ENCODE data around the gene SMURF2.

Gene SMURF2

GRCh38 chr17:64534187-64534586 is 127.9 kb downstream of the SMURF2 start:
- no peak for DNase-seq

- no peak for DNase-seq
Observed at GRCh38 chr17:64533784-64534183, 128.3 kb downstream of the SMURF2 start.

GRCh38 chr17:64532409-64532808 is 129.7 kb downstream of the SMURF2 start:
- no peak for DNase-seq

GRCh38 chr17:64531955-64532371 is 130.1 kb downstream of the SMURF2 start:
- DNase-seq: no peak

GRCh38 chr17:64529221-64529620 is 132.9 kb downstream of the SMURF2 start:
- DNase-seq: no peak

- DNase-seq: no peak
Observed at GRCh38 chr17:64527914-64528313, 134.2 kb downstream of the SMURF2 start.

GRCh38 chr17:64520359-64520758 is 141.7 kb downstream of the SMURF2 start:
- no peak for DNase-seq

- no peak for DNase-seq
Observed at GRCh38 chr17:64519601-64520000, 142.5 kb downstream of the SMURF2 start.

GRCh38 chr17:64515829-64516228 is 146.3 kb downstream of the SMURF2 start:
- no peak for DNase-seq

- no peak for DNase-seq
Observed at GRCh38 chr17:64515419-64515818, 146.7 kb downstream of the SMURF2 start.

- DNase-seq: no peak
Observed at GRCh38 chr17:64509179-64509578, 152.9 kb downstream of the SMURF2 start.

- no peak for DNase-seq
Observed at GRCh38 chr17:64508683-64509082, 153.4 kb downstream of the SMURF2 start.

- DNase-seq: no peak
Observed at GRCh38 chr17:64507413-64507782, 154.7 kb downstream of the SMURF2 start.

- DNase-seq: peak; percentile 92
Observed at GRCh38 chr17:64506576-64507412, 155.3 kb downstream of the SMURF2 start, which contains the start of gene CEP95. Gene CEP95, plus strand, starts transcription at chr17:64506977. Its CDS starts 121 bp downstream, at chr17:64507098.

- peak; percentile 96 for DNase-seq
Observed at GRCh38 chr17:64506201-64506575, 155.9 kb downstream of the SMURF2 start, which contains the start of gene DDX5. Gene DDX5, minus strand, starts transcription at chr17:64506289. Its CDS starts 170 bp downstream, at chr17:64506119.

- DNase-seq: peak; percentile 84
Observed at GRCh38 chr17:64505340-64506200, 156.5 kb downstream of the SMURF2 start.

GRCh38 chr17:64504769-64505339 is 157.3 kb downstream of the SMURF2 start:
- no peak for DNase-seq

GRCh38 chr17:64503821-64504768 is 158.0 kb downstream of the SMURF2 start:
- DNase-seq: no peak

- DNase-seq: no peak
Observed at GRCh38 chr17:64503341-64503740, 158.8 kb downstream of the SMURF2 start.

- DNase-seq: no peak
Observed at GRCh38 chr17:64502809-64503208, 159.3 kb downstream of the SMURF2 start.

- no peak for DNase-seq
Observed at GRCh38 chr17:64502021-64502420, 160.1 kb downstream of the SMURF2 start.

All from activated effector memory CD4-positive, alpha-beta T cell treated with Interleukin-2 at 50 U/mL for 16 hours (primary cell).